ENCODE results near the gene CTAG2. TPM values are rescaled to one million over a fixed set of nuclear protein-coding genes. Genes with fewer than 3 reads are reported as not detected.
"Not testable (repeated sequence)": the region's sequence is repeated elsewhere in the genome, so short reads cannot be mapped to it uniquely, and the experiment has no call there.

Gene CTAG2
- total RNA-seq, 2 experiments from 2014 or later, result not detected

- no peak overlapping the region for H3K27ac Mint-ChIP-seq
- intact Hi-C loops (cut with micrococcal nuclease), result no loop called here
- no peaks in the 10 kb centered on the region for H3K27me3 Mint-ChIP-seq (ENCODE audit: low read depth)
- no peak overlapping the region for H3K4me3 Mint-ChIP-seq
- no peaks in the 10 kb centered on the region for H3K36me3 Mint-ChIP-seq (ENCODE audit: low read depth)
- H3K4me1 Mint-ChIP-seq (ENCODE audit: low read depth), result peaks cover 2% of the 10 kb centered on the region
- H3K9me3 Mint-ChIP-seq, result no peaks in the 10 kb centered on the region
- DNase-seq, result no peak
- CTCF ChIA-PET, result no interaction called here
Measured at GRCh38 chrX:154657226-154657805, 3.9 kb upstream of the CTAG2 start.

DNA sequence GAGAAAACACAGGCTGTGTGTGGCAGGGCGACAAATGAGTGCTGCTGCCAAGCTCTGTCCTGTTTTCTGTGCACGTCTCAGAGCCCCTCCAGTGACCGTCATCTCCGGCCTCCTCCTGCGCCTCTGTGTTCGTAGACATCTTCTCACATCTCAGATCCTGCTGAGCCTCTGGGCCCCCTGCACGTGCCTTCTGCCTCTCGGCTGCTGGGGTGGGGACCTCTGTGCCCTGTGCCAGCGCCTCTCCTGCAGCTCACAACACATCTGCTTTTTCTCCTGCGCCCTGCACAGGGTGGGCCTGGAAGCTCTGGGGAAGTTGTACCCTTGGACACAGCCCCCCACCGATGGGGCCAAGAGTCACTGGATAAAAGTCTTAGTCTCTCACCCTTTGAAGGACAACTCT is 2.4 kb upstream of the CTAG2 start:
- CTCF ChIA-PET, result no interaction called here
- H3K27ac Mint-ChIP-seq, result no peak overlapping the region
- H3K36me3 Mint-ChIP-seq (ENCODE audit: low read depth), result no peaks in the 10 kb centered on the region
- intact Hi-C loops (cut with micrococcal nuclease), result no loop called here
- H3K27me3 Mint-ChIP-seq (ENCODE audit: low read depth), result no peaks in the 10 kb centered on the region
- no peaks in the 10 kb centered on the region for H3K9me3 Mint-ChIP-seq
- no peak for DNase-seq
- H3K4me1 Mint-ChIP-seq (ENCODE audit: low read depth), result no peaks in the 10 kb centered on the region
- H3K4me3 Mint-ChIP-seq, result no peak overlapping the region

- CTCF ChIA-PET, result no interaction called here
Measured at GRCh38 chrX:154655346-154655745, 2.0 kb upstream of the CTAG2 start.

DNA sequence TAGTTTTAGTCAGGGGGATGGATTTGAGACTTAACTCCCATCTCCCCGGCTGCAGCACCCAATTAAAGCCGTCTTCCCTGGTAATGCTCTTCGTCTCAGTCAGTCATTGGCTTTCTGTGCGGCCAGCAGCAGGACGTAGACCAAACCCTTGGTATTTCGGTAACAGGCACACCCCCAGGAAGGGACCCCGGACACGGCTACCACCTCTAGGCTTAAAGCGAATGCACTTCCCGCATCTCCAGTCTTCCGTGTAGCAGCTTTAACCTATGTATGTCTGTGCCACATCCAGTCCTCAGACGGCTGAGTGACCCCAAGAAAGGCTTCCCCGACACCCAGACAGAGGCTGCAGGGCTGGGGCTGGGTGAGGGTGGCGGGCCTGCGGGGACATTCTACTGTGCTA is 1.5 kb upstream of the CTAG2 start:
- CTCF ChIA-PET, result no interaction called here
- H3K4me3 Mint-ChIP-seq, result no peak overlapping the region
- intact Hi-C loops (cut with micrococcal nuclease), result no loop called here
- no peak for DNase-seq
- no peaks in the 10 kb centered on the region for H3K4me1 Mint-ChIP-seq (ENCODE audit: low read depth)
- no peak overlapping the region for H3K27ac Mint-ChIP-seq
- H3K27me3 Mint-ChIP-seq (ENCODE audit: low read depth), result no peaks in the 10 kb centered on the region
- H3K9me3 Mint-ChIP-seq, result no peaks in the 10 kb centered on the region
- H3K36me3 Mint-ChIP-seq (ENCODE audit: low read depth), result no peaks in the 10 kb centered on the region

More at GRCh38 chrX:154655346-154655745, 2.0 kb upstream of the CTAG2 start:
- no peaks in the 10 kb centered on the region for H3K27me3 Mint-ChIP-seq (ENCODE audit: low read depth)
- no peak overlapping the region for H3K4me3 Mint-ChIP-seq
- DNase-seq, result no peak
- no peak overlapping the region for H3K27ac Mint-ChIP-seq
- H3K36me3 Mint-ChIP-seq (ENCODE audit: low read depth), result no peaks in the 10 kb centered on the region
- intact Hi-C loops (cut with micrococcal nuclease), result no loop called here
- no peaks in the 10 kb centered on the region for H3K4me1 Mint-ChIP-seq (ENCODE audit: low read depth)
- no peaks in the 10 kb centered on the region for H3K9me3 Mint-ChIP-seq

- H3K4me1 Mint-ChIP-seq (ENCODE audit: low read depth), result no peaks in the 10 kb centered on the region
- DNase-seq, result no peak
- H3K36me3 Mint-ChIP-seq (ENCODE audit: low read depth), result no peaks in the 10 kb centered on the region
- H3K4me3 Mint-ChIP-seq, result no peak overlapping the region
- no peaks in the 10 kb centered on the region for H3K27me3 Mint-ChIP-seq (ENCODE audit: low read depth)
- H3K27ac Mint-ChIP-seq, result no peak overlapping the region
- H3K9me3 Mint-ChIP-seq, result no peaks in the 10 kb centered on the region
- intact Hi-C loops (cut with micrococcal nuclease), result no loop called here
- CTCF ChIA-PET, result no interaction called here
Measured at GRCh38 chrX:154654372-154654771, 993 bp upstream of the CTAG2 start.

DNA sequence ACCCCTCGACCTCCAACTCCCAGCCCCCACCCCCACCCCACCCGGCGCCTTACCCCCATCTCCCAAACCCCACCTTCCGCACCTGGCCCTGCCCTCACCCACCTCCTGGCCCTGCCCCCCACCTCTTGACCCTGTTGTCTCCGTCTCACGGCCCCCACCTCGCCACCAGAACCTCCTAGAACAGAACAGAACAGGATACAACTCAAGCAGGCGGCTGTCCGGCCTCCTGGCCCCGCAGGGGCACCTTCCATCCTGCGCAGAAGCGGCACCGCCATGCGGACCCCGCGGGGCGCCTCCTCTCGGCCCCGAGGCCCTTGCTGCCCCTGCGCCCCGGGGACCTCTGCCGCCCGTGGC is 354 bp downstream of the CTAG2 start:
- no peaks in the 10 kb centered on the region for H3K27me3 Mint-ChIP-seq (ENCODE audit: low read depth)
- no peaks in the 10 kb centered on the region for H3K4me1 Mint-ChIP-seq (ENCODE audit: low read depth)
- intact Hi-C loops (cut with micrococcal nuclease), result no loop called here
- CTCF ChIA-PET, result no interaction called here
- H3K36me3 Mint-ChIP-seq (ENCODE audit: low read depth), result no peaks in the 10 kb centered on the region
- no peak for DNase-seq
- H3K27ac Mint-ChIP-seq, result no peak overlapping the region
- H3K9me3 Mint-ChIP-seq, result no peaks in the 10 kb centered on the region
- no peak overlapping the region for H3K4me3 Mint-ChIP-seq

GRCh38 chrX:154652311-154653047 is 900 bp downstream of the CTAG2 start:
- Mint-ChIP-seq H3K4me3 (no peak overlapping the region), H3K27ac (no peak overlapping the region), H3K27me3 (ENCODE audit: low read depth) (no peaks in the 10 kb centered on the region), H3K36me3 (ENCODE audit: low read depth) (no peaks in the 10 kb centered on the region), H3K4me1 (ENCODE audit: low read depth) (no peaks in the 10 kb centered on the region), H3K9me3 (no peaks in the 10 kb centered on the region)
- CTCF ChIA-PET, result no interaction called here
- intact Hi-C loops (cut with micrococcal nuclease), result no loop called here
- no peak for DNase-seq

- DNase-seq, result no peak
- no peak overlapping the region for H3K27ac Mint-ChIP-seq
- H3K36me3 Mint-ChIP-seq (ENCODE audit: low read depth), result no peaks in the 10 kb centered on the region
- CTCF ChIA-PET, result no interaction called here
- no peak overlapping the region for H3K4me3 Mint-ChIP-seq
- H3K9me3 Mint-ChIP-seq, result no peaks in the 10 kb centered on the region
- no peaks in the 10 kb centered on the region for H3K27me3 Mint-ChIP-seq (ENCODE audit: low read depth)
- intact Hi-C loops (cut with micrococcal nuclease), result no loop called here
- no peaks in the 10 kb centered on the region for H3K4me1 Mint-ChIP-seq (ENCODE audit: low read depth)
Measured at GRCh38 chrX:154650221-154650510, 3.2 kb downstream of the CTAG2 start.

- Mint-ChIP-seq H3K27ac (no peak overlapping the region), H3K9me3 (no peaks in the 10 kb centered on the region), H3K4me1 (ENCODE audit: low read depth) (no peaks in the 10 kb centered on the region), H3K4me3 (no peak overlapping the region), H3K27me3 (ENCODE audit: low read depth) (no peaks in the 10 kb centered on the region), H3K36me3 (ENCODE audit: low read depth) (no peaks in the 10 kb centered on the region)
- intact Hi-C loops (cut with micrococcal nuclease), result no loop called here
- CTCF ChIA-PET, result no interaction called here
- no peak for DNase-seq
Measured at GRCh38 chrX:154649503-154650220, 3.7 kb downstream of the CTAG2 start.

GRCh38 chrX:154648931-154649330 is 4.4 kb downstream of the CTAG2 start:
- Mint-ChIP-seq H3K9me3 (no peaks in the 10 kb centered on the region), H3K27me3 (ENCODE audit: low read depth) (no peaks in the 10 kb centered on the region), H3K4me1 (ENCODE audit: low read depth) (no peaks in the 10 kb centered on the region), H3K4me3 (no peak overlapping the region), H3K36me3 (ENCODE audit: low read depth) (no peaks in the 10 kb centered on the region), H3K27ac (no peak overlapping the region)
- intact Hi-C loops (cut with micrococcal nuclease), result no loop called here
- CTCF ChIA-PET, result no interaction called here
- no peak for DNase-seq

DNA sequence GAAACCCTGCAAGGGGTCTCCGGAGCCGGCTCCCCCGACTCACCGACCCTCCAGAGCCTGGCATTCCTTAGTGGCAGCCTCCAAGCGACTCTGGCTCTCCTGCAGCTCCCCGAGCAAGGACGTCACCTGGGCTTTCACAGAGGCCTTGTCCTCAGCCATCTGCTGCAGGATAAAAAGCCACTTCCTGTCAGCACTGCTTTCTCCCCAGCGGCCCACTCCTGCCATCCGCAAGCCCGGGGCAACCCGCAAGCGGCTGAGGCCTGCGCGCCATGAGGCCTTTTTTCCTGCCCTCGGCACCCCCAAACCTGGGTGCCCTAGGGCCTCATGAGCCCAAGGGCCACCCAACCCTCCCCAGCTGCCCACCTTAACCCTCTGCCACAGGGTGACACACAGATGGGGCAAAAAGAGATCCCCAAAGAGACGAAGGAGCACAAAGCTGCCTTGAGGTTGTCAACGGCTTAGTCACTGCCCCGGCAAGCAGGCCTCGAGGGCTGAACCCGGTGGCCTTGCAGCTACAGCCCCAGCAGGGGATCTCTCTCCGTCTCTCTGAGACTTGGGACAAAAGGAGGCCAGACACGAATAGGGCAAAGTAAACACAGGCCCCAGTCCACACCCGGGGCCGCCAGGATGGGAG is 7.5 kb downstream of the CTAG2 start:
- H3K27ac Mint-ChIP-seq; H3K36me3 Mint-ChIP-seq (ENCODE audit: low read depth); H3K4me1 Mint-ChIP-seq (ENCODE audit: low read depth); H3K27me3 Mint-ChIP-seq (ENCODE audit: low read depth); CTCF ChIA-PET; H3K9me3 Mint-ChIP-seq; H3K4me3 Mint-ChIP-seq; DNase-seq; intact Hi-C loops (cut with micrococcal nuclease): not testable (repeated sequence)

- CTCF ChIA-PET; H3K4me3 Mint-ChIP-seq; H3K27ac Mint-ChIP-seq; H3K36me3 Mint-ChIP-seq (ENCODE audit: low read depth); H3K27me3 Mint-ChIP-seq (ENCODE audit: low read depth); DNase-seq; H3K9me3 Mint-ChIP-seq; H3K4me1 Mint-ChIP-seq (ENCODE audit: low read depth); intact Hi-C loops (cut with micrococcal nuclease): not testable (repeated sequence)
Measured at GRCh38 chrX:154643708-154644107, 9.7 kb downstream of the CTAG2 start.

DNA sequence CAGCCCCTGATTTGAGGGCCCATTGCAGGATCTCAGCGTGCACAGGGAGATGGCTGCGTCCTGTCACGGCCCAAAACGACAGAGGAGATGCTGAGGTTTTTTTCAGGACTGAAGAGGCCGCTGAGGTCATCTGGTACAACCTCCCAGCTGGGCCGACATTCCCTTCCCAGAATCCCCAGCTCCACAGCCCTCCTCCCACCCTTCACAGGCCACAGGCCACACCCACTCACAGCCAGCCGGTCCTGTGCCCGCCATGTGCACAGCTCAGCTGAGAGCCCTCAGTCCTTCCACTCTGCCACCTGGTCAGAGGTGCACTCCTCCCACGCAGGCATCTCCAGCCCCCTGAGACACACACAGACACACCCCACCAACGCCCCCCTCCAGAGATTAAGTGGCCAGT is 11.6 kb downstream of the CTAG2 start:
- H3K27ac Mint-ChIP-seq; H3K36me3 Mint-ChIP-seq (ENCODE audit: low read depth); CTCF ChIA-PET; H3K4me3 Mint-ChIP-seq; H3K4me1 Mint-ChIP-seq (ENCODE audit: low read depth); H3K27me3 Mint-ChIP-seq (ENCODE audit: low read depth); DNase-seq; H3K9me3 Mint-ChIP-seq; intact Hi-C loops (cut with micrococcal nuclease): not testable (repeated sequence)

Data from activated naive CD4-positive, alpha-beta T cell treated with anti-CD3 and anti-CD28 coated beads for 36 hours (primary cell).